Colonic mucosa (tissue), 4 donors: ENCODE results near the gene STX3. TPM values are rescaled to one million over a fixed set of nuclear protein-coding genes. Genes with fewer than 3 reads are reported as not detected.

Experiments used
- DNase-seq: peaks from one replicate; pipeline ENCODE4 v3.0.0-alpha.2; 2020
- H3K27ac ChIP-seq: fragments of 200-600 bp; one replicate; pipeline ENCODE4 v1.8.0; 2021
- H3K27me3 ChIP-seq: fragments of 200-600 bp; one replicate; pipeline ENCODE4 v1.8.0; 2021
- H3K36me3 ChIP-seq: fragments of 200-600 bp; one replicate; pipeline ENCODE4 v1.8.0; 2021
- H3K4me1 ChIP-seq: fragments of 200-600 bp; one replicate; pipeline ENCODE4 v1.8.0; 2021; ENCODE audit warnings: mild to moderate bottlenecking
- H3K4me3 ChIP-seq: fragments of 200-600 bp; one replicate; pipeline ENCODE4 v1.8.0; 2021
- H3K9ac ChIP-seq, 2 donors: one replicate each; pipeline ENCODE4 v1.7.0; 2013; ENCODE audit warnings: control low read depth in 2 of 2, low read depth in 2 of 2, low read length in 2 of 2
- H3K9me3 ChIP-seq: fragments of 200-600 bp; one replicate; pipeline ENCODE4 v1.8.0; 2021
- intact Hi-C: fragments of 100-400 bp; cut with DNase I; formaldehyde crosslinking; loops from one replicate; pipeline ENCODE4 v1.14.1; 2022
- total RNA-seq, 2 donors: library from RNA; stranded (reverse); fragmentation: NEBNext Ultra II Directional in 1 of 2; extraction: Animal tissue kit (Norgen Biotek cat#: 25700) in 1 of 2; gene quantifications; one replicate each; pipeline ENCODE4 v1.2.1, GENCODE V29; 2021
- TF ChIP-seq, protein P1 (sequence below): fragments of 200-600 bp; IDR thresholded peaks from one replicate; pipeline ENCODE4 v1.8.0; 2022; ENCODE audit warnings: antibody characterized with exemption, mild to moderate bottlenecking
- donor health status: healthy.
- donor health status: DM: no; HTN: no; CAD: no.
- donor health status: DM: no; HTN: no; CAD: no.

Gene STX3
- total RNA-seq, 2 donors from 2014 or later = 45.2 to 70.9 TPM

DNA sequence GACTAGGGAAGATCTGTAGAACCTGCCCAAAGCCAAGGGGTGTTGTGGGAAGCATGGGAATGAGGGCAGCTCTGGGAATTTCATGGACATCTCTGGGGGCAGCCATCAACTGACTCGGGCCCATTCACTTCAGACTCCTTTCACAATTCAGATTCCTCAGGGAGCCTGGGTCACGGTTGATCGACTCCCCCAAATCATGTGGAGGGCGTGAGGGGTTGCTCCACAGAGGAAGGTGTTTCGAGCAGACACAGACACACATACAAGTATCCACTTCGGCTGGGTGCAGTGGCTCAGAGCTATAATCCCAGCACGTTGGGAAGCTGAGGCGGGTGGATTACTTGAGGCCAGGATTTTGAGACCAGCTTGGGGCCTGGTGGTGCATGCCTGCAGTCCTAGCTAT lies 15.7 kb downstream of the STX3 start:
- no peak for DNase-seq
- Histone ChIP-seq H3K9me3 (no peaks in the 10 kb centered on the region), H3K4me1 (peaks cover 17% of the 10 kb centered on the region), H3K9ac (no peak overlapping the region), H3K27ac (no peak overlapping the region), H3K4me3 (no peak overlapping the region), H3K27me3 (no peaks in the 10 kb centered on the region), H3K36me3 (no peaks in the 10 kb centered on the region)
- TF ChIP-seq, protein P1, sequence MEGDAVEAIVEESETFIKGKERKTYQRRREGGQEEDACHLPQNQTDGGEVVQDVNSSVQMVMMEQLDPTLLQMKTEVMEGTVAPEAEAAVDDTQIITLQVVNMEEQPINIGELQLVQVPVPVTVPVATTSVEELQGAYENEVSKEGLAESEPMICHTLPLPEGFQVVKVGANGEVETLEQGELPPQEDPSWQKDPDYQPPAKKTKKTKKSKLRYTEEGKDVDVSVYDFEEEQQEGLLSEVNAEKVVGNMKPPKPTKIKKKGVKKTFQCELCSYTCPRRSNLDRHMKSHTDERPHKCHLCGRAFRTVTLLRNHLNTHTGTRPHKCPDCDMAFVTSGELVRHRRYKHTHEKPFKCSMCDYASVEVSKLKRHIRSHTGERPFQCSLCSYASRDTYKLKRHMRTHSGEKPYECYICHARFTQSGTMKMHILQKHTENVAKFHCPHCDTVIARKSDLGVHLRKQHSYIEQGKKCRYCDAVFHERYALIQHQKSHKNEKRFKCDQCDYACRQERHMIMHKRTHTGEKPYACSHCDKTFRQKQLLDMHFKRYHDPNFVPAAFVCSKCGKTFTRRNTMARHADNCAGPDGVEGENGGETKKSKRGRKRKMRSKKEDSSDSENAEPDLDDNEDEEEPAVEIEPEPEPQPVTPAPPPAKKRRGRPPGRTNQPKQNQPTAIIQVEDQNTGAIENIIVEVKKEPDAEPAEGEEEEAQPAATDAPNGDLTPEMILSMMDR = no peak
- intact Hi-C loops = no loop called here

DNA sequence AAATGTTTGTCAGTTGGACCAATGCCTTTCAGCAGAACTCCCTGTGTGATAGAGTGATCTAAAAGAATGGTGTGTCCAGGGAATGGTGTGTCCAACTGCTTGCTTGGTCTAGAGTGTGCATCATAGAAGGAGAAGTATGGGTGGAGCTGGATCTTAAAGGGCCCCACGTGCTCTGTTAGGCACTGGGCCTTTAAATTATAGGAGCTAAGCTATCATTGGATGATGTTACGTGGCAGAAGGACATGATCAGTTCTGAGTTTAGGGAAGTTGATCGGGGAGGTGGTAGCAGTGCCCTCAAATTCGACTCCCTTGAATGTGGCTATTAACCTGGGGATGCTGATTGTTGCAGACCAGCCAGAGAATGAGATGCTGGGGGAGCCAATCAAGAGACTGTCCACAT lies 16.4 kb downstream of the STX3 start:
- peak overlapping the region in 1 of 2 donors; percentile 7 for H3K9ac ChIP-seq
- no peaks in the 10 kb centered on the region for H3K9me3 ChIP-seq
- TF ChIP-seq, protein P1 = no peak
- H3K27me3 ChIP-seq = no peaks in the 10 kb centered on the region
- no peaks in the 10 kb centered on the region for H3K36me3 ChIP-seq
- H3K4me3 ChIP-seq = no peak overlapping the region
- no peak for DNase-seq
- no peak overlapping the region for H3K27ac ChIP-seq
- peaks cover 9% of the 10 kb centered on the region for H3K4me1 ChIP-seq
- intact Hi-C loops = no loop called here

DNA sequence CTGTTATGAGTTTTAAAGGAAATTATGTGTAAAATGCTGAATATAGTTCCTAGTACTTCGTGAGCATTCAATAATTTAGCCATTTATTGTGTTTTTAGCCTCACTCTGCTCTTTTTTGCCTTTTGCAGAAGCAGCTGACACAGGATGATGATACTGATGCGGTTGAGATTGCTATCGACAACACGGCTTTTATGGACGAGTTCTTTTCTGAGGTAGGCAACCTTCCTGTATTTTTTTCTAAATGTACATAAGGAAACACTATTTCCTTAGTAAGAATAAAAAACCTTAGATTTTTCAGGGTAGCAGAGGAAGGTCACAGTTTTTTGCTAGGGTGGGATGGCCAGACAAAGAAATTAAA lies 17.9 kb downstream of the STX3 start:
- intact Hi-C loops = no loop called here
- H3K36me3 ChIP-seq = no peaks in the 10 kb centered on the region
- no peak overlapping the region for H3K27ac ChIP-seq
- H3K4me1 ChIP-seq = peaks cover 3% of the 10 kb centered on the region
- TF ChIP-seq, protein P1 = no peak
- DNase-seq = no peak
- H3K4me3 ChIP-seq = no peak overlapping the region
- H3K9me3 ChIP-seq = no peaks in the 10 kb centered on the region
- H3K27me3 ChIP-seq = no peaks in the 10 kb centered on the region
- H3K9ac ChIP-seq = no peak overlapping the region

DNA sequence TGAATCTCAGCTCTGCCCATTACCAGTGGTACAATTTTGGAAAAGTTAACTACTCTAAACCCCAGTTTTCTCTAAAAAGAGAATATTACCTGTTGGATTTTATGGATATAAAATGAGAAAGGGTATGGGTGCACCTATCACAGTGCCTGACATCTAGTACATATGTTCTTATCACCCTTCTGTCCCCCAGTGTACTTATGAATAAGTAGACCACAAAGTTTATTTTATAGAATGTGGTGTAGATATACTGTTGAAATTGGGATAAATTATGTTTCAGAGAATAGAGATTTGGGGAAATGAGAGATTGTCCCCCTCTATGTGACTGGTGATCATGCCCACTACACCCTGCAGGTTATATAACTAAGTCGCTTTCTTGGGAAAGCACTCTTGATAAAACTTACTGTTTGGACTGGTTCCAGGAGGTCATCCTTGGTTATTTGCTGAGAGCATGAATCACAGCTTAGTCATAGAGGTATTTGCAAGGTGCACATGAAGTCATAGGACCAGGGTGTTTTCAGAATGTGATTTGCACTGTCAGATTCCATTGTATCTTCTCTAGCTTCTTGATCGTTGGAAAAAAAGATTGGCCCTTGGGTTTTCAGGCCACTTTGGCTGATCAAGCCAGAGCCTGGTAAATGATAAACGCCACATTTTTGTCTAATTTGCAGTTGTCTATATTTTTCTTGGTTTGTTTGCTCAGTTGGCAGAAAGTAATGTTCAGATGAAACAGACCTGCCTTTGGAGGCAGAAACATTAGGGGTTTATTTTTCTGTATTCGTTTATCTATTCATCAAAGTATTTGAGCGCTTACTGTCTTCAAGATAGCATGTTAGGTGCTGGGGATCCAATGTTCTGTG lies 21.3 kb downstream of the STX3 start:
- H3K27ac ChIP-seq = peak overlapping the region; percentile 20
- peak; percentile 65 for DNase-seq
- no peak overlapping the region for H3K4me3 ChIP-seq
- intact Hi-C loops = no loop called here
- no peaks in the 10 kb centered on the region for H3K36me3 ChIP-seq
- peaks cover 3% of the 10 kb centered on the region for H3K4me1 ChIP-seq
- H3K9ac ChIP-seq = peak overlapping the region in 1 of 2 donors; percentile 21
- H3K27me3 ChIP-seq = no peaks in the 10 kb centered on the region
- no peaks in the 10 kb centered on the region for H3K9me3 ChIP-seq
- TF ChIP-seq, protein P1 = no peak

DNA sequence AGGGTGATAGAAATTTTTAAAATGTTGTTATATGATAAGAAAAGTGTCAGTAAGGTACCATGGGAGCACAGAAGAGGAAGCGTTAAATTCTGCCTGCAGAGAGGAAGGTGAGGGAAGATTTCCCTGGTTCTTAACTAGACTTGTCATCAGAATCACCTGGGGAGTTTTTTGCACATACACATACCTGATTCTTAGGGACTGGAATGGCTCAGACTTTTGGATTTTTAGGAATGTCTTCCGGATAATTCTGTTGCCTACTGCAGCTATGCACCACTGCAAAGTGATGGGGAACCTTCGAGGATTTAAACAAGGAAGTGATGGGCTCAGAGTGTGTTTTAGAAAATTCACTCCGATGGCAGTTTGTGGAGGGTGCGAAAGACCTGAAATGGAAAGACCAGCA lies 21.9 kb downstream of the STX3 start:
- intact Hi-C loops = no loop called here
- peak overlapping the region in 1 of 2 donors; percentile 21 for H3K9ac ChIP-seq
- DNase-seq = no peak
- H3K27ac ChIP-seq = peak overlapping the region; percentile 20
- peaks cover 3% of the 10 kb centered on the region for H3K4me1 ChIP-seq
- no peak overlapping the region for H3K4me3 ChIP-seq
- no peaks in the 10 kb centered on the region for H3K36me3 ChIP-seq
- H3K27me3 ChIP-seq = no peaks in the 10 kb centered on the region
- TF ChIP-seq, protein P1 = no peak
- no peaks in the 10 kb centered on the region for H3K9me3 ChIP-seq
